ENCODE results near the gene METTL16. TPM values are rescaled to one million over a fixed set of nuclear protein-coding genes. Genes with fewer than 3 reads are reported as not detected.

METTL16 gene
- total RNA-seq, 4 donors from 2014 or later = 25.1 to 118 (median 49.3) TPM

DNA sequence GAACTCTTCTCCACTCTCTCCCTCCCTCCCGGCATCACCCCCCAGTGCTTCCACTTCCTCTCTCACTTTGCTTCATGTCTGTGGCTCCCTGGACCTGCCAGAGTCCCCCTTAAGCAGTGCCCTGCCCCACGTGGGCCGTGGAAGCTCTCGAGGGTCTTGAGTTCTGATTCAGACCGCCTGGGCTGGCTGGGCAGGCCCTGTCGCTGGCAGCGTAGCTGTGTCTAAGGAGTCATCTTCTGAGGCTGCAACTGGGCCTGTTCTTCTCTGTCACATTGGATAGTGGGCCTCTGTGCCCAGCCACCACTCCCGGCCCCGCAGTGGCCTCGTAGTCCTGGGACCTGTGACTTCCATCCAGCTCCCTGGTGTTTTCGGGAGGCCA is 141.5 kb downstream of the METTL16 start:
- no peak overlapping the region for H3K27ac ChIP-seq
- no peak overlapping the region for H3K4me3 ChIP-seq
- H3K4me1 ChIP-seq = no peaks in the 10 kb centered on the region
- DNase-seq = no peak
- no peaks in the 10 kb centered on the region for H3K9me3 ChIP-seq
- TF ChIP-seq POLR2A (IDR thresholded peaks at IDR 0.05) = no peak
- TF ChIP-seq, protein P1, sequence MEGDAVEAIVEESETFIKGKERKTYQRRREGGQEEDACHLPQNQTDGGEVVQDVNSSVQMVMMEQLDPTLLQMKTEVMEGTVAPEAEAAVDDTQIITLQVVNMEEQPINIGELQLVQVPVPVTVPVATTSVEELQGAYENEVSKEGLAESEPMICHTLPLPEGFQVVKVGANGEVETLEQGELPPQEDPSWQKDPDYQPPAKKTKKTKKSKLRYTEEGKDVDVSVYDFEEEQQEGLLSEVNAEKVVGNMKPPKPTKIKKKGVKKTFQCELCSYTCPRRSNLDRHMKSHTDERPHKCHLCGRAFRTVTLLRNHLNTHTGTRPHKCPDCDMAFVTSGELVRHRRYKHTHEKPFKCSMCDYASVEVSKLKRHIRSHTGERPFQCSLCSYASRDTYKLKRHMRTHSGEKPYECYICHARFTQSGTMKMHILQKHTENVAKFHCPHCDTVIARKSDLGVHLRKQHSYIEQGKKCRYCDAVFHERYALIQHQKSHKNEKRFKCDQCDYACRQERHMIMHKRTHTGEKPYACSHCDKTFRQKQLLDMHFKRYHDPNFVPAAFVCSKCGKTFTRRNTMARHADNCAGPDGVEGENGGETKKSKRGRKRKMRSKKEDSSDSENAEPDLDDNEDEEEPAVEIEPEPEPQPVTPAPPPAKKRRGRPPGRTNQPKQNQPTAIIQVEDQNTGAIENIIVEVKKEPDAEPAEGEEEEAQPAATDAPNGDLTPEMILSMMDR (IDR thresholded peaks at IDR 0.05) = no peak
- H3K36me3 ChIP-seq = no peaks in the 10 kb centered on the region
- intact Hi-C loops (cut with DNase I; ENCODE audit: low total_unique reads) = no loop called here
- H3K27me3 ChIP-seq = no peaks in the 10 kb centered on the region

DNA sequence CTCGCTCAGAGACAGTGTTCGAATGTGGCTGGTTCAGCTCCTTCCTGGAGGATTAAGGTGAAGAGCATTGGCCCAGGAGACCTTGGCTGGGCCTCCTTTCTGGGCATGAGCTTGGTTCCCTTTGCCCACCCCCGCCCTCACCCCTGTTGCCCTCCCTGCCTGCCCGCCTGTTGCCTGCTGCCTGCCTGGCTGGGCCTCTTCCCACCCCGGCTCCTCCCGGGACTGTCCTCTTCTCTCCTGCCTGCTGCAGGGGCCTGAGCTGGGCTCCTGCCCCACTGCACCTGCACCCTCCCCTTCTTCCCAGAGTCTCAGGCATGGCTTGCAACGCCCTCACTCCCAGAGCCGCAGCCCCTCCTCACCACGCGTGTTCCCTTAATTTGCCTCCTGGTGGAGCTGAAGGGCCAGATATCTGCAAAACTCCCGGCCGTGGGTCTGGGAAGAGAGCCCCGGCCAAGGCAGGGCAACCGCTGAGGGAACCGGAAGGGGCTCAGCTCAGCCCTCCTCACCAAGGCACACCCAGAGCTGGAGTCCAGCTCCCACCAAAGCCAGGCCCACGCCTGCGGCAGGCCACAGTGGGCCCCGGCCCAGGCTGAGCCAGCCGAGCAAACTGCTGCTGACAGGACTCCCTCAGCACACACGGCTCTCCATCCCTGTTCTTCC is 142.0 kb downstream of the METTL16 start:
- Histone ChIP-seq H3K4me1 (no peaks in the 10 kb centered on the region), H3K4me3 (no peak overlapping the region), H3K9me3 (no peaks in the 10 kb centered on the region), H3K27me3 (no peaks in the 10 kb centered on the region), H3K27ac (no peak overlapping the region), H3K36me3 (no peaks in the 10 kb centered on the region)
- no peak for TF ChIP-seq POLR2A (IDR thresholded peaks at IDR 0.05)
- TF ChIP-seq, protein P1 (IDR thresholded peaks at IDR 0.05) = no peak
- DNase-seq = no peak
- intact Hi-C loops (cut with DNase I; ENCODE audit: low total_unique reads) = no loop called here

DNA sequence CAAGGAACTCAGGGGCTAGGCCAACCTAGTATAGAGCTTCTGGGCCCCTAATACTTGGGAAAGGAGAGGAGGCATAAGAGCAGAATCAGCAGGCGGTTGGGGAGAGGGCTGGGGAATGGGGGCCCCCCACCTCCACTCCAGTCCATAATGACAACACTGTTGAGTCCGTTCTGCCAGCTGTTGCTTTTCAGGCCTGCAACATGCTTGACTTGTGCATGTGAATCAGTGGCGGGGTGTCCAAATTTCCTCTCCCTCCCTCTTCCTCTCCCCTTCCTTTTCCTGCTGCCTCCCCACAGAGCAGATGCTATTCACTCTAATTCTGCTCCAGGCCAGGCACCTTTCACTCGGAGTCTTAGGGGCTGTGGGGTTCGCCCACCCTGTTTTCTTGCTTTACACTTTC is 142.6 kb downstream of the METTL16 start:
- Histone ChIP-seq H3K27me3 (no peaks in the 10 kb centered on the region), H3K36me3 (no peaks in the 10 kb centered on the region), H3K4me1 (no peaks in the 10 kb centered on the region), H3K27ac (no peak overlapping the region), H3K4me3 (no peak overlapping the region), H3K9me3 (no peaks in the 10 kb centered on the region)
- no peak for DNase-seq
- intact Hi-C loops (cut with DNase I; ENCODE audit: low total_unique reads) = no loop called here
- TF ChIP-seq, protein P1 (IDR thresholded peaks at IDR 0.05) = no peak
- no peak for TF ChIP-seq POLR2A (IDR thresholded peaks at IDR 0.05)

DNA sequence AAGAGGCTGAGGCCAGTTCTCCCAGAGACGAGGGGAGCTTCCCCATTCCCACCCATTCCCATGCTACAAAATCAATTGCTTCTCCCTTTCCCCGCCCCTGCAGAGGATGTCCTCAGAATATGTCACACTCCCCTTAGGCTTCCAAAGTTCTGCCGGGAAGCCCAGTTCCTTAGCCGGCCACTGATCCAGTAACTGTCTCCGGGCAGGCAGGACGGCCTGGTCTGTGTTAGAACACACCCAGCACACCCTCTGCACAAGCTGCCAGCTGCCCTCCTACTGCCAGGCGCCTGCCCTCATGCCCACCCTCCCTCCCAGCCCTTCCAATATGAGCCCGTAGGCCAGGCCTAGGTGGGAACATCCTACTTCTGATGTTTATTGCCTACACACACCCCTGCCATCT is 143.3 kb downstream of the METTL16 start:
- no peaks in the 10 kb centered on the region for H3K4me1 ChIP-seq
- TF ChIP-seq POLR2A (IDR thresholded peaks at IDR 0.05) = no peak
- TF ChIP-seq, protein P1 (IDR thresholded peaks at IDR 0.05) = no peak
- H3K27me3 ChIP-seq = no peaks in the 10 kb centered on the region
- intact Hi-C loops (cut with DNase I; ENCODE audit: low total_unique reads) = no loop called here
- no peaks in the 10 kb centered on the region for H3K9me3 ChIP-seq
- no peak overlapping the region for H3K4me3 ChIP-seq
- H3K27ac ChIP-seq = no peak overlapping the region
- no peak for DNase-seq
- no peaks in the 10 kb centered on the region for H3K36me3 ChIP-seq

DNA sequence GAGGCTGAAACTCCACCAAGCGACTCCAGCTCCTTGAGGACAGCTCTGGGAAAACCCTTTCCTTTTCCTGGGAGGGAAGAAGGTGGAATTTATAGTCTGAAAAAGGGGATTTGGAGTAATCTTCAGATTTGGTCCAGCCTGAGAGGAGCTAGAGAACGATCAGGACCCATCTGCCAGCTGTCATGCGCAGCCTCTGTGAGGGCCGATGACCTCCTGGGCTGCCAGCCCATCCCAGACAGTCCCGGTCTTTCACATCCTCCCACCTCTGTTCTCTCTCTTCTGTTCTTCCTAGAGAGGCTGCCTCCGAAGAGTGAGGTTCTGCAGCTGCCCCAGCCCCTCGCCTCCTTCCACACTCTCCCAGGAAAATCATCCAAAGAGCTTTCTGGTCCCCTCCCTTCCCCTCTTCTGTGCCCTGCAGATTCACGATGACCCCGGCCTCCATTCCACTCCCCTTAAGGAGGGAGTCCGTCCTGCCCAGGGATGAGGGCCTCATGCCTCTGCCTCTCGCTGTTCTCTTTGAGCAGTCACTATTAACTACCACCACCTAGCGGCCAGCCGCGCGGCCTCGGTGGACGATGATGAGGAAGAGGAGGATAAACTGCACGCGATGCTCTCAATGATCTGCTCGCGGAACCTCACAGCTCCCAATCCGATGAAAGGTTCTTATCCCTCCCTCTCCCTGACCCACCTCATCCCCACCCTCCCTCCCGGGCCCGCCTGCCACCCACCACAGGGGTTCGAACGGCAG is 144.8 kb downstream of the METTL16 start:
- Histone ChIP-seq H3K27me3 (no peaks in the 10 kb centered on the region), H3K4me1 (no peaks in the 10 kb centered on the region), H3K36me3 (no peaks in the 10 kb centered on the region), H3K4me3 (no peak overlapping the region), H3K27ac (no peak overlapping the region), H3K9me3 (no peaks in the 10 kb centered on the region)
- intact Hi-C loops (cut with DNase I; ENCODE audit: low total_unique reads) = no loop called here
- TF ChIP-seq, protein P1 (IDR thresholded peaks at IDR 0.05) = no peak
- no peak for TF ChIP-seq POLR2A (IDR thresholded peaks at IDR 0.05)
- peak in 1 of 2 donors; percentile 52 for DNase-seq

Measured in uterus (tissue), 4 donors.